GM10847 (cell line): Measurements from ENCODE around the gene CPAMD8.

ENCODE experiments used
- POLR2A ChIP-seq: IDR thresholded peaks from 2 replicates; pipeline ENCODE4 v1.6.1; 2011; ENCODE audit not compliant: insufficient read length; ENCODE audit errors: extremely low read depth

CPAMD8 gene

GRCh38 chr19:16977306-16977705 lies 49.3 kb downstream of the CPAMD8 start:
- TF ChIP-seq POLR2A = no peak

- no peak for TF ChIP-seq POLR2A
These were observed 50.2 kb downstream of the CPAMD8 start for GRCh38 chr19:16976446-16976845.

GRCh38 chr19:16970821-16971220 lies 55.8 kb downstream of the CPAMD8 start:
- no peak for TF ChIP-seq POLR2A

GRCh38 chr19:16969135-16969534 lies 57.5 kb downstream of the CPAMD8 start:
- no peak for TF ChIP-seq POLR2A

GRCh38 chr19:16957855-16958254 lies 68.8 kb downstream of the CPAMD8 start:
- TF ChIP-seq POLR2A = no peak

- TF ChIP-seq POLR2A = no peak
These were observed 69.4 kb downstream of the CPAMD8 start for GRCh38 chr19:16957151-16957701.

GRCh38 chr19:16955161-16955560 lies 71.4 kb downstream of the CPAMD8 start:
- no peak for TF ChIP-seq POLR2A

GRCh38 chr19:16952046-16952445 lies 74.6 kb downstream of the CPAMD8 start:
- TF ChIP-seq POLR2A = no peak

- no peak for TF ChIP-seq POLR2A
These were observed 75.1 kb downstream of the CPAMD8 start for GRCh38 chr19:16951529-16951928.

GRCh38 chr19:16949496-16950023 lies 77.0 kb downstream of the CPAMD8 start:
- no peak for TF ChIP-seq POLR2A

- TF ChIP-seq POLR2A = no peak
These were observed 79.4 kb downstream of the CPAMD8 start for GRCh38 chr19:16946951-16947940.

- no peak for TF ChIP-seq POLR2A
These were observed 80.7 kb downstream of the CPAMD8 start for GRCh38 chr19:16945762-16946465.

- no peak for TF ChIP-seq POLR2A
These were observed 81.3 kb downstream of the CPAMD8 start for GRCh38 chr19:16945364-16945714.

GRCh38 chr19:16944626-16945363 lies 81.8 kb downstream of the CPAMD8 start:
- no peak for TF ChIP-seq POLR2A
